Suprapubic skin (tissue), 4 donors: ENCODE measurements around the gene B3GALNT2. TPM values are rescaled to one million over a fixed set of nuclear protein-coding genes. Genes with fewer than 3 reads are reported as not detected.

Experiments used
- DNase-seq, 2 donors: peaks; one replicate each; pipeline ENCODE4 v3.0.0-alpha.2; 2019; ENCODE audit warnings: low spot score in 2 of 2
- H3K27ac ChIP-seq: fragments of 200-600 bp; sonication (generic); one replicate; pipeline ENCODE4 v1.5.1; 2019
- H3K27me3 ChIP-seq: fragments of 200-600 bp; sonication (generic); one replicate; pipeline ENCODE4 v1.5.1; 2019
- H3K36me3 ChIP-seq: fragments of 200-600 bp; sonication (generic); one replicate; pipeline ENCODE4 v1.5.1; 2019
- H3K4me1 ChIP-seq: fragments of 200-600 bp; sonication (generic); one replicate; pipeline ENCODE4 v1.5.1; 2019
- H3K4me3 ChIP-seq: fragments of 200-600 bp; sonication (generic); one replicate; pipeline ENCODE4 v1.5.1; 2019; ENCODE audit warnings: mild to moderate bottlenecking
- H3K9me3 ChIP-seq: fragments of 200-600 bp; sonication (generic); one replicate; pipeline ENCODE4 v1.5.1; 2019
- EP300 ChIP-seq: sonication (generic); formaldehyde crosslinking; IDR thresholded peaks from one replicate; pipeline ENCODE4 v1.6.1; 2017; ENCODE audit warnings: antibody characterized with exemption
- POLR2A ChIP-seq, 2 donors: fragments of 450-650 bp; IDR thresholded peaks; one replicate each; pipeline ENCODE4 v1.6.1; 2017; ENCODE audit warnings: antibody characterized with exemption in 2 of 2, mild to moderate bottlenecking in 2 of 2, moderate library complexity in 2 of 2
- POLR2AphosphoS5 ChIP-seq, 3 donors: sonication (generic); formaldehyde crosslinking; IDR thresholded peaks; one replicate each; pipeline ENCODE4 v1.6.1; 2017; ENCODE audit warnings: antibody characterized with exemption in 3 of 3
- WGBS: methylation state at CpG from one replicate; pipeline ENCODE4 v1.1.5; 2018; 5-methylcytosine and 5-hydroxymethylcytosine counted together
- total RNA-seq, 4 donors: library from RNA; depleted of rRNA; stranded (reverse); fragments of >200 nt; gene quantifications; one replicate each; pipeline ENCODE4 v1.1.0, GENCODE V29; 2016
- TF ChIP-seq, protein P1 (sequence below), 2 donors: fragments of 200-600 bp in 1 of 2; fragments of 450-650 bp in 1 of 2; sonication (generic) in 1 of 2; IDR thresholded peaks; one replicate each; pipeline ENCODE4 v1.5.1; 2016 to 2019; ENCODE audit warnings: antibody characterized with exemption in 2 of 2, mild to moderate bottlenecking in 1 of 2, moderate library complexity in 1 of 2

B3GALNT2 gene
- total RNA-seq, 4 donors from 2014 or later: 23.5 to 37.4 (median 29.5) TPM

DNA sequence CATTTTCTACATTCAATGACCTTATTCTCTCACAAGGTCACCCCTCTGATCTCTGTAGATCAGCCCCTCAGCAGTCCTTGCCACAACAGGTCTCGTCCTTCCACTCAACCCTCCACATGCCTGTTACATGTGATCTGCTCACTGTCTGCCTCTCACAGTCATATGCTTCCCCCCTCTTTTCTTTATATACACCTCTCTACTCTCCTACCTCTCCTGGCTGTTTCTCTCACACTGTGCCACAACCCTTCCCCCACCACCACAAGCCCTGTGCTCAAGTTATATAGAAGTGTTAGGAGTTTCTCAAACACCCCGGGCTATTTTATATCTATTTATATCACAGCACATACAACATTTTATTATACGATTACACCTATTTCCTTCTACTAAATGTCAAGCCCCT, 12.6 kb downstream of the B3GALNT2 start:
- no peaks in the 10 kb centered on the region for H3K9me3 ChIP-seq
- H3K36me3 ChIP-seq: peaks cover 36% of the 10 kb centered on the region
- no peak for DNase-seq
- no peaks in the 10 kb centered on the region for H3K27me3 ChIP-seq
- 80% methylated on average over 3 of the region's 3 CpGs for WGBS
- H3K27ac ChIP-seq: no peak overlapping the region
- H3K4me1 ChIP-seq: no peaks in the 10 kb centered on the region
- no peak overlapping the region for H3K4me3 ChIP-seq
- TF ChIP-seq POLR2A (IDR thresholded peaks at IDR 0.05) (no peak), POLR2AphosphoS5 (IDR thresholded peaks at IDR 0.05) (no peak), EP300 (no peak)
- TF ChIP-seq, protein P1, sequence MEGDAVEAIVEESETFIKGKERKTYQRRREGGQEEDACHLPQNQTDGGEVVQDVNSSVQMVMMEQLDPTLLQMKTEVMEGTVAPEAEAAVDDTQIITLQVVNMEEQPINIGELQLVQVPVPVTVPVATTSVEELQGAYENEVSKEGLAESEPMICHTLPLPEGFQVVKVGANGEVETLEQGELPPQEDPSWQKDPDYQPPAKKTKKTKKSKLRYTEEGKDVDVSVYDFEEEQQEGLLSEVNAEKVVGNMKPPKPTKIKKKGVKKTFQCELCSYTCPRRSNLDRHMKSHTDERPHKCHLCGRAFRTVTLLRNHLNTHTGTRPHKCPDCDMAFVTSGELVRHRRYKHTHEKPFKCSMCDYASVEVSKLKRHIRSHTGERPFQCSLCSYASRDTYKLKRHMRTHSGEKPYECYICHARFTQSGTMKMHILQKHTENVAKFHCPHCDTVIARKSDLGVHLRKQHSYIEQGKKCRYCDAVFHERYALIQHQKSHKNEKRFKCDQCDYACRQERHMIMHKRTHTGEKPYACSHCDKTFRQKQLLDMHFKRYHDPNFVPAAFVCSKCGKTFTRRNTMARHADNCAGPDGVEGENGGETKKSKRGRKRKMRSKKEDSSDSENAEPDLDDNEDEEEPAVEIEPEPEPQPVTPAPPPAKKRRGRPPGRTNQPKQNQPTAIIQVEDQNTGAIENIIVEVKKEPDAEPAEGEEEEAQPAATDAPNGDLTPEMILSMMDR (IDR thresholded peaks at IDR 0.05): no peak

DNA sequence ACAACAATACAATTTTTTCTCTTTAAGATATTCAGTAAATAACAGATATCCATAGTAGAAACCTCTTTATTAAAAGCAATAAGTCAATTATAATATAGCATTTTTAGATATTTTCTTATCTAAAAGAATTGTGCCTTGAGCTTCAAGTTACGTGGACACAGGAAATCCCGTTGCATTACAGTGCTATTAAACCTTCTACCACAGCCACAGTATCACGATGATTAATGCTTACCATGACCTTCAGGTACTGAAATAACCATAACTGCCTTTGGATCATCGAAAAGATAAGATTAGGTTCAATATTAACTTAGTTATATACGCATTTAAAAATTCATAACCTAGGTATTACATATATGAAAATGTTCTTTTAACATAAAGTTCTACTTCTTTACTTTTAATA, 17.9 kb downstream of the B3GALNT2 start:
- TF ChIP-seq EP300 (no peak), POLR2AphosphoS5 (IDR thresholded peaks at IDR 0.05) (no peak), POLR2A (IDR thresholded peaks at IDR 0.05) (no peak)
- TF ChIP-seq, protein P1 (IDR thresholded peaks at IDR 0.05): no peak
- H3K27ac ChIP-seq: no peak overlapping the region
- no peak for DNase-seq
- H3K9me3 ChIP-seq: no peaks in the 10 kb centered on the region
- no peak overlapping the region for H3K4me3 ChIP-seq
- no peaks in the 10 kb centered on the region for H3K4me1 ChIP-seq
- no peaks in the 10 kb centered on the region for H3K27me3 ChIP-seq
- 78% methylated on average over 5 of the region's 5 CpGs for WGBS
- peaks cover 35% of the 10 kb centered on the region for H3K36me3 ChIP-seq

DNA sequence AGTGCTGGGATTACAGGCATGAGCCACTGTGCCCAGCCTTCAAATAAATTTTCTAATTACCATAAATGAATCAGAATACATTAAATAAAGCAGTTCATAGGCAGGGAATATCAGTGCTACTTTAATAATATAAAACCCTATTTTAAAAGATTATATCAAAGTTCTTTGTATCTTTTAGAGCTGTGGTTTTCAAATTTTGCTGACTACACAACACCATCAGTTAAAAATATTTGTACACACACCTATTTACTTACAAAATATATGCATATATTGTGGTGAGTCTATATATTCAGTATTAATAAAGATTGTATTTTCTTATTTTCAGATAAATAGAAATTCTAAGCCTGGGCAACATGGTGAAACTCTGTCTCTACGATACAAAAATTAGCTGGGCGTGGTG, 18.7 kb downstream of the B3GALNT2 start:
- H3K36me3 ChIP-seq: peaks cover 37% of the 10 kb centered on the region
- H3K27me3 ChIP-seq: no peaks in the 10 kb centered on the region
- H3K27ac ChIP-seq: no peak overlapping the region
- no peaks in the 10 kb centered on the region for H3K9me3 ChIP-seq
- H3K4me3 ChIP-seq: no peak overlapping the region
- TF ChIP-seq, protein P1 (IDR thresholded peaks at IDR 0.05): no peak
- DNase-seq: no peak
- H3K4me1 ChIP-seq: no peaks in the 10 kb centered on the region
- 96% methylated on average over 2 of the region's 2 CpGs for WGBS

DNA sequence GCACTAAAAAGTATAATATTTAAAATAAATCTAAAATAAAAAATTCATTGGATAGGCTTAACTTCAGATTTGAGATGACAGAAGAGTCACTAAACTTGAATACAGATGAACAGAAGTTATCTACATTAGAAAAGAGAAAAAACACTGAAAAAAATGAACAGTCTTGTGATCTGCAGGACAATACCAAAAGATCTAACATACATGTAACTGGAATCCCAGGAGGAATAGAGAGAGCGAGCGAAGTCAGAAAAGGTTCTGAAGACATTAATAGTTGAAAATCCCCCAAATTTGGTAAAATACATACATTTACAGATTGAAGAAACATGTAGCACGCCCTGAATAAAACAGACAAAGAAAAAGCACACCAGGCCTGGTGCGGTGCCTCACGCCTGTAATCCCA, 21.2 kb downstream of the B3GALNT2 start:
- Histone ChIP-seq H3K36me3 (peaks cover 53% of the 10 kb centered on the region), H3K27ac (no peak overlapping the region), H3K27me3 (no peaks in the 10 kb centered on the region), H3K9me3 (no peaks in the 10 kb centered on the region), H3K4me1 (no peaks in the 10 kb centered on the region), H3K4me3 (no peak overlapping the region)
- DNase-seq: no peak
- TF ChIP-seq POLR2AphosphoS5 (IDR thresholded peaks at IDR 0.05) (no peak), POLR2A (IDR thresholded peaks at IDR 0.05) (no peak), EP300 (no peak)
- TF ChIP-seq, protein P1 (IDR thresholded peaks at IDR 0.05): no peak
- WGBS: 96% methylated on average over 5 of the region's 5 CpGs

DNA sequence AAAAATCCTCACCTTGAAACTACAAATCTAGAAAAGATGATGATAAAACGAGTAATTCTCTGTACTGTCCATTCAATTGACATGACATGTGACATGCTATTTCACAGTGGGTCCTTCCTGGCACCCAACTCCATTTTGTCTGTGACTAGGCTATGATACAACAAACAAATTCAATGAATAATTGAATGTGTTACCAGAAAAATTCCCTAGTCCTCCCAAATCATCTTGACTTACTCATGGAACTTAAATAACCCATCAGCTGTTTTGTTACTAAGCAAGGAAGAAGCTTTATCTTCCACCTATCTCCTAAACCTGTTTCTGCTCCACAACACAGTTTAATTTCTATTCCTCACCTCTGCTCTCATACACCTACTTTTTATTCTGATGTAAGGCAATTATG, 30.4 kb downstream of the B3GALNT2 start:
- 89% methylated on average over 1 of the region's 1 CpG for WGBS
- Histone ChIP-seq H3K4me1 (no peaks in the 10 kb centered on the region), H3K9me3 (no peaks in the 10 kb centered on the region), H3K4me3 (no peak overlapping the region), H3K27me3 (no peaks in the 10 kb centered on the region), H3K36me3 (peaks cover 43% of the 10 kb centered on the region), H3K27ac (no peak overlapping the region)
- no peak for DNase-seq
- TF ChIP-seq, protein P1 (IDR thresholded peaks at IDR 0.05): no peak
- TF ChIP-seq POLR2A (IDR thresholded peaks at IDR 0.05) (no peak), EP300 (no peak), POLR2AphosphoS5 (IDR thresholded peaks at IDR 0.05) (no peak)
